Breast epithelium (tissue), 4 donors: Measurements from ENCODE around the gene PSMB9. TPM values are rescaled to one million over a fixed set of nuclear protein-coding genes. Genes with fewer than 3 reads are reported as not detected.

Experiments
- DNase-seq, 2 donors: peaks; one replicate each; pipeline ENCODE4 v3.0.0-alpha.2; 2019; ENCODE audit warnings: low spot score in 2 of 2
- H3K27ac ChIP-seq, 2 donors: fragments of 200-600 bp; sonication (generic) in 1 of 2; one replicate each; pipeline ENCODE4 v1.5.1; 2016 to 2019; ENCODE audit warnings: mild to moderate bottlenecking in 1 of 2
- H3K27me3 ChIP-seq, 2 donors: fragments of 200-600 bp; sonication (generic) in 1 of 2; one replicate each; pipeline versions ENCODE4 v1.5.1 to v1.6.0; 2017 to 2019; ENCODE audit warnings: control low read depth in 1 of 2, mild to moderate bottlenecking in 1 of 2
- H3K36me3 ChIP-seq: fragments of 200-600 bp; one replicate; pipeline ENCODE4 v1.5.1; 2019
- H3K4me1 ChIP-seq, 2 donors: fragments of 200-600 bp; sonication (generic); one replicate each; pipeline ENCODE4 v1.5.1; 2016 to 2019; ENCODE audit warnings: control low read depth in 1 of 2
- H3K4me3 ChIP-seq, 3 donors: fragments of 200-600 bp; sonication (generic); 1 replicate in 2 of 3; 2 replicates in 1 of 3; pipeline ENCODE4 v1.5.1; 2016 to 2019; ENCODE audit warnings: mild to moderate bottlenecking in 3 of 3, moderate library complexity in 2 of 3
- H3K9me3 ChIP-seq, 2 donors: fragments of 200-600 bp; sonication (generic) in 1 of 2; one replicate each; pipeline ENCODE4 v1.5.1; 2016 to 2019; ENCODE audit warnings: control low read depth in 1 of 2
- CTCF ChIP-seq, 3 donors: fragments of 450-650 bp; IDR thresholded peaks; one replicate each; pipeline ENCODE4 v1.5.1; 2016 to 2017; ENCODE audit warnings: antibody characterized with exemption in 3 of 3, mild to moderate bottlenecking in 3 of 3, moderate library complexity in 3 of 3
- POLR2A ChIP-seq: fragments of 450-650 bp; IDR thresholded peaks from one replicate; pipeline ENCODE4 v1.6.1; 2016; ENCODE audit warnings: antibody characterized with exemption, mild to moderate bottlenecking, moderate library complexity
- POLR2AphosphoS5 ChIP-seq, 3 donors: sonication (generic); formaldehyde crosslinking; IDR thresholded peaks; one replicate each; pipeline ENCODE4 v1.6.1; 2017; ENCODE audit warnings: antibody characterized with exemption in 3 of 3
- intact Hi-C: fragments of 100-400 bp; cut with DNase I; formaldehyde crosslinking; loops from one replicate; pipeline ENCODE4 v1.15.1; 2023; ENCODE audit warnings: low total_unique reads
- total RNA-seq, 3 donors: library from RNA; depleted of rRNA; stranded (reverse); fragments of >200 nt; gene quantifications; one replicate each; pipeline ENCODE4 v1.1.0, GENCODE V29; 2016

The PSMB9 gene
- total RNA-seq, 3 donors from 2014 or later: 16.8 to 25.9 (median 19.2) TPM

DNA sequence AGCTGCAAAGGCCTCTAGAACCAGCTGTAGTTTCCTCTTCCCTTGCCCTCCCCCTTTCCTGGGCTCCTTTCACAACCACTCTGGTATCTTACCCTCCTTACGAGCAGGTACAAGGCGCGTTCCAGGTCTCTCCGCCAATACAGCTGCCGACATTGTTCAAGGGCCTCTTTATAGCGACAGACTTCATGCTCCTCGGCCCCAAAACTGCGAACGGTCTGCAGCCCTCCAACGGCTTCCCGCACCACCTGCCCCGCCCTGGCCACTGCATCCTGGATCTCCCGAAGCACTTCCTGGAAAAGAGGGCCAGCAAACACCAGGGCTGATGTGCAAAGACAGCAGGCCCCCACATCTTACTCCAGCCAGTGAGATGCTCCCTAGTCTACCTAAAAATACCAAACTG, 21.5 kb upstream of the PSMB9 start:
- H3K4me3 ChIP-seq: no peak overlapping the region
- TF ChIP-seq POLR2AphosphoS5 (IDR thresholded peaks at IDR 0.05) (no peak), CTCF (IDR thresholded peaks at IDR 0.05) (no peak), POLR2A (no peak)
- peaks cover 0 to 4% of the 10 kb centered on the region in 2 donors for H3K4me1 ChIP-seq
- no peaks in the 10 kb centered on the region for H3K27me3 ChIP-seq
- no peak overlapping the region for H3K27ac ChIP-seq
- DNase-seq: no peak
- intact Hi-C loops: no loop called here
- no peaks in the 10 kb centered on the region for H3K9me3 ChIP-seq
- no peaks in the 10 kb centered on the region for H3K36me3 ChIP-seq

GRCh38 chr6:32833664-32834063, 20.3 kb upstream of the PSMB9 start:
- intact Hi-C loops: no loop called here
- no peak for DNase-seq
- Histone ChIP-seq H3K9me3 (no peaks in the 10 kb centered on the region), H3K27ac (no peak overlapping the region), H3K36me3 (no peaks in the 10 kb centered on the region), H3K27me3 (no peaks in the 10 kb centered on the region), H3K4me3 (no peak overlapping the region), H3K4me1 (peaks cover 0 to 7% of the 10 kb centered on the region in 2 donors)
- TF ChIP-seq POLR2A: no peak

GRCh38 chr6:32835167-32835893, 18.7 kb upstream of the PSMB9 start:
- Histone ChIP-seq H3K36me3 (no peaks in the 10 kb centered on the region), H3K9me3 (no peaks in the 10 kb centered on the region), H3K4me1 (peaks cover 0 to 7% of the 10 kb centered on the region in 2 donors), H3K4me3 (no peak overlapping the region), H3K27me3 (no peaks in the 10 kb centered on the region), H3K27ac (no peak overlapping the region)
- TF ChIP-seq POLR2AphosphoS5 (IDR thresholded peaks at IDR 0.05): no peak
- no peak for TF ChIP-seq CTCF (IDR thresholded peaks at IDR 0.05)
- no peak for TF ChIP-seq POLR2A
- no peak for DNase-seq
- intact Hi-C loops: no loop called here

DNA sequence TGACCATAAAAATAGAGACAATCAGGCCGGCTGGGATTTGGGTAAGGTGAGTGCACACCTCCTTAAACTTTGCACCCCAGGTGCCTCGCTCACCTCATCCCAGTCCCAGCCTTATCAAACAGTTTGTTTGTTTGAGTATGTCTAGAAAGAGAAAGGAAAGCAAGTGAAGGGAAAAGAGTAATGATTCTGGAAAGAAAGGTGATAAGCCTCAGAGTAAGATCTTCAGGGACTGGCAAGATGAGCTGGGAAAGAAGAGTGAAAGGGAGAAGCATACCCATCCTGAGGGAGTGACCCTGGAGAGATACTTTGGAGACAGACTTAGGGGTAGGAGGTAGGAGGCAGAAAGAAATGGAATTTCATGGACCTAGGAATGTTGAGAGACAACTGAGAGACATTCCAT, 17.1 kb upstream of the PSMB9 start:
- no peak for TF ChIP-seq POLR2AphosphoS5 (IDR thresholded peaks at IDR 0.05)
- no peak for TF ChIP-seq CTCF (IDR thresholded peaks at IDR 0.05)
- no peak for TF ChIP-seq POLR2A
- intact Hi-C loops: no loop called here
- H3K4me3 ChIP-seq: no peak overlapping the region
- no peaks in the 10 kb centered on the region for H3K9me3 ChIP-seq
- H3K4me1 ChIP-seq: peaks cover 0 to 7% of the 10 kb centered on the region in 2 donors
- H3K27ac ChIP-seq: peak overlapping the region in 1 of 2 donors; percentile 92
- H3K36me3 ChIP-seq: no peaks in the 10 kb centered on the region
- no peaks in the 10 kb centered on the region for H3K27me3 ChIP-seq
- DNase-seq: no peak

DNA sequence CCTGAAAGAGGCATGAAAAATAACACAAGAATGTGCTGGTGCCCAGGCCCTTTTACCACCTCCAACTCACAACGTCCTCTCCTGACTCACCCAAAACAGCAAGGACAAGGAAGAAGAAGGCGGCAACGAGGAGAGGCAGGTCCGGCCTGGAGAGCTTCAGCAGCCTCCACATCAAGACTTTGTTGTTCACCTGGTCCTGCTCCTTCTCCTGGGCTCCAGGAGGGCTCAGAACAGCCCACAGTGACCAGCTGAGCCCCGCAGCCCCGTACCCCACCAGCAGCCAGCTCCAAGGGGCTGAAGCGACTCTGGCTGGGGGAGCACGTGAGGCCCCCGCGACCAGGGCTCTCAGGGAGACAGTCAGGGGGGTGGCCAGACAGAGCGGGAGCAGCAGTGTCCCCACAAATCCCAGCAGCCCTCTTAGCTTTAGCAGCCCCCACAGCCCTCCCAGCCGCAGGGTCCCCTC, 16.3 kb upstream of the PSMB9 start:
- intact Hi-C loops: loop anchor here (1.0 kb wide), 1 partner anchor 17 kb away; the partner anchor contains the start of gene PSMB9
- no peaks in the 10 kb centered on the region for H3K36me3 ChIP-seq
- TF ChIP-seq POLR2A (no peak), POLR2AphosphoS5 (IDR thresholded peaks at IDR 0.05) (no peak), CTCF (IDR thresholded peaks at IDR 0.05) (no peak)

More for the DNA sequence above, 16.3 kb upstream of the PSMB9 start:
- Histone ChIP-seq H3K4me3 (peak overlapping the region; percentile 78 to 80 (median 79)), H3K27ac (peak overlapping the region; percentile 92 to 94), H3K9me3 (no peaks in the 10 kb centered on the region), H3K27me3 (no peaks in the 10 kb centered on the region), H3K4me1 (peaks cover 0 to 9% of the 10 kb centered on the region in 2 donors)
- DNase-seq: no peak
